Right cardiac atrium (tissue), 5 donors: Measurements from ENCODE around the gene MYH6. TPM values are rescaled to one million over a fixed set of nuclear protein-coding genes. Genes with fewer than 3 reads are reported as not detected.
"Not testable (repeated sequence)": the region's sequence is repeated elsewhere in the genome, so short reads cannot be mapped to it uniquely, and the experiment has no call there.

Source experiments
- ATAC-seq, 2 donors: fragments of 200-7000 bp; cut with Tn5 transposase; one replicate each; pipeline versions ENCODE4 v1.8.0 to v1.9.1; 2020; ENCODE audit warnings: moderate library complexity in 2 of 2, mild to moderate bottlenecking in 1 of 2
- DNase-seq, 3 donors: peaks; one replicate each; pipeline ENCODE4 v3.0.0-alpha.2; 2020
- H3K27ac ChIP-seq: one replicate; pipeline ENCODE4 v1.5.1; 2013; ENCODE audit warnings: mild to moderate bottlenecking, low read length, control low read depth, moderate library complexity
- H3K27me3 ChIP-seq: one replicate; pipeline ENCODE4 v1.6.1; 2013; ENCODE audit not compliant: control insufficient read depth, insufficient read depth
- H3K4me1 ChIP-seq: one replicate; pipeline ENCODE4 v1.6.1; 2013; ENCODE audit warnings: low read length; ENCODE audit not compliant: control insufficient read depth, insufficient read depth
- H3K4me3 ChIP-seq: one replicate; pipeline ENCODE4 v1.5.1; 2013; ENCODE audit warnings: low read length, control low read depth
- H3K9me3 ChIP-seq: one replicate; pipeline ENCODE4 v1.6.1; 2013; ENCODE audit warnings: low read length; ENCODE audit not compliant: control insufficient read depth
- WGBS: extraction: QIAGEN DNeasy Blood & Tissue Kit; methylation state at CpG from one replicate; pipeline ENCODE4 v1.1.7; 2013; 5-methylcytosine and 5-hydroxymethylcytosine counted together
- intact Hi-C, 4 donors: fragments of 100-400 bp; cut with DNase I; formaldehyde crosslinking; loops; one replicate each; pipeline versions ENCODE4 v1.11.0 to v1.14.0; 2022 to 2023
- polyA plus RNA-seq: library from polyadenylated mRNA; stranded (reverse); fragments of 200-250 nt; gene quantifications from one replicate; pipeline ENCODE4 v1.2.3, GENCODE V29; 2013
- total RNA-seq, 4 donors: library from RNA; stranded (reverse); fragmentation: NEBNext Ultra II Directional; extraction: Animal tissue kit (Norgen Biotek cat#: 25700); gene quantifications; one replicate each; pipeline ENCODE4 v1.2.1, GENCODE V29; 2021
- donor health status: healthy with polysubstance abuse.
- donor health status: DM: no; HTN: yes; CAD: no.
- donor health status: DM: no; HTN: no; CAD: no.
- donor health status: DM: no; HTN: yes; CAD: no; lungs with severe emphysema.
- donor health status: DM: yes; HTN: yes; CAD: no.

Gene MYH6
- total and polyA plus RNA-seq, 5 donors, result 11,120 to 15,773 (median 13,382) TPM

DNA sequence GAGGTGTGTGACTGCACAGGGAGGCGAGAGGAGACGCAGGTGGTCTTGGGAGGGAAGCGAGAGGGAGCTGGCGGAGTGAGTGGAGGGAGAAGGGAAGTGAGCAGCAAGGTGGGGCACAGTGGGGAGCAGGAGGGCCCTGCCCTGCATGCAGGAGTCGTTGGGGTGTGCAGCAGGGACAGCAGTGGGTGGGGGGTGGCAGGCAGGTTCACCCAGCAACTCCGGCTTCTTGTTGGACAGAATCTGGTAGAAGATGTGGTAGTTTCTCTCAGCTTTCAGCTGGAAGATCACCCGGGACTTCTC lies 5.0 kb downstream of the MYH6 start:
- H3K27ac ChIP-seq, result peak overlapping the region; percentile 85
- ATAC-seq, result no peak

DNA sequence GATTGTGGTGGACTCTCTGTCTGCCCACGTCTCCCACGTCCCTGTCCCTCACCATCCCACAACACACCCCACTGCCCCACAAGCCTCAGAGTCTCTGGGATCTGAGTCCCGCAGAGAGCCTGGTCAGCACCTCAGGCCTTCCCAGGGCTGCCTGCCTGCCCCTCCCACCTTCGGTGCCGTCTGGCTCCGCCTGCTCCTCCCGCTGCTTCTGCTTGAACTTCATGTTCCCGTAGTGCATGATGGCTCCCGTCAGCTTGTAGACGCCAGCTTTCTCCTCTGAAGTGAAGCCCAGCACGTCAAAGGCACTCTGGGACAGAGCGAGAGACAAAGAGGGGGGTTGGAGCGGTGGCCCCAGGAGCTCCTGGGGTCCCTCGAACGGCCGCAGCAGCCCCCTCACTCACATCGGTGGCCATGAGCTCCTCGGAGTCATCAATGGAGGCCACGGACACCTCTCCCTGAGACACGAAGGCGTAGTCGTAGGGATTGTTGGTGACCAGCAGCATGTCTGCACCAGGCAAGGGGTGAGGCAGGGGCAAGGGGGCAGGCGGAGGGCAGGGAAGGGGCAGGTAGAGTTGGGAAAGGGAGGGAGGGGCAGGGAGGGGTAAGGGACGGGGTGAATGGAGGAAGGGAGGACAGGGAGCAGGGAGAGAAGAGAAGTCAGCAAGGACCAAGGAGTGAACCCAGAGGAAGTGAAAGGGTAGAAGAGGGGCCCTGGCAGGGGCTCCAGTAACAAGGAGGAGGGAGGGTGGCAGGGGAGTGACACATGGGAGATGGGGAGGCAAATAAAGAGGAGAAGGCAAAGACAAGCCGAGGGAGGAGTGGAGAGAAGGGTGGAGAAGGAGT lies 5.6 kb downstream of the MYH6 start:
- peak overlapping the region; percentile 85 for H3K27ac ChIP-seq
- peak in 2 of 3 donors; percentile 14 to 63 for DNase-seq
- intact Hi-C loops, result no loop called here
- 48% methylated on average over 25 of the region's 25 CpGs for WGBS
- H3K9me3 ChIP-seq, result no peaks in the 10 kb centered on the region
- no peaks in the 10 kb centered on the region for H3K27me3 ChIP-seq
- no peak overlapping the region for H3K4me3 ChIP-seq
- ATAC-seq, result no peak
- no peaks in the 10 kb centered on the region for H3K4me1 ChIP-seq

More for the DNA sequence above, 5.0 kb downstream of the MYH6 start:
- Histone ChIP-seq H3K27me3 (no peaks in the 10 kb centered on the region), H3K4me3 (peak overlapping the region; percentile 27), H3K9me3 (no peaks in the 10 kb centered on the region), H3K4me1 (no peaks in the 10 kb centered on the region)
- peak in 2 of 3 donors; percentile 13 to 39 for DNase-seq
- WGBS, result 49% methylated on average over 7 of the region's 7 CpGs
- intact Hi-C loops, result no loop called here

DNA sequence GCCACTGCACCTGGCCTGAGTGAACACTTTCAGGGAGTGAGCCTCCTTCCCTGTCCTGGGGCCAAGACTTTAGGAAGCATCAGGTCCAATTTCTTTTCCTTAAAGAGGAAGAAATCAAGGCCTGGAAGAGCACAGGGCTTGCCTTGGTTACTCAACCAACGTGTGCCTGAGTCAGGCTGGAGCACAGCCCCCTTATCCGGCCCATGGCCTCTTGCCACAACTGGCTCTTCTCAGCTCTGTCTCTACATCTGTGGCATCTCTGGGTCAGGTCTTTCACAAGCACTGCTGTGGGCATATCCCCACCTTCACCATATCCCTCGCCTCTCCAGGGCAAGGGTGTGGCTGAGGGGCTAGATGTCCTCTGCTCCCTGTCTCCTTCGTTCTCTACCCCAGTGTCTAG lies 6.8 kb downstream of the MYH6 start:
- Histone ChIP-seq H3K27ac (peak overlapping the region; percentile 21), H3K4me3 (no peak overlapping the region), H3K9me3 (no peaks in the 10 kb centered on the region), H3K27me3 (no peaks in the 10 kb centered on the region), H3K4me1 (no peaks in the 10 kb centered on the region)
- 53% methylated on average over 4 of the region's 4 CpGs for WGBS
- ATAC-seq, result peak; percentile 0
- DNase-seq, result peak in 2 of 3 donors; percentile 11 to 37
- intact Hi-C loops, result no loop called here

DNA sequence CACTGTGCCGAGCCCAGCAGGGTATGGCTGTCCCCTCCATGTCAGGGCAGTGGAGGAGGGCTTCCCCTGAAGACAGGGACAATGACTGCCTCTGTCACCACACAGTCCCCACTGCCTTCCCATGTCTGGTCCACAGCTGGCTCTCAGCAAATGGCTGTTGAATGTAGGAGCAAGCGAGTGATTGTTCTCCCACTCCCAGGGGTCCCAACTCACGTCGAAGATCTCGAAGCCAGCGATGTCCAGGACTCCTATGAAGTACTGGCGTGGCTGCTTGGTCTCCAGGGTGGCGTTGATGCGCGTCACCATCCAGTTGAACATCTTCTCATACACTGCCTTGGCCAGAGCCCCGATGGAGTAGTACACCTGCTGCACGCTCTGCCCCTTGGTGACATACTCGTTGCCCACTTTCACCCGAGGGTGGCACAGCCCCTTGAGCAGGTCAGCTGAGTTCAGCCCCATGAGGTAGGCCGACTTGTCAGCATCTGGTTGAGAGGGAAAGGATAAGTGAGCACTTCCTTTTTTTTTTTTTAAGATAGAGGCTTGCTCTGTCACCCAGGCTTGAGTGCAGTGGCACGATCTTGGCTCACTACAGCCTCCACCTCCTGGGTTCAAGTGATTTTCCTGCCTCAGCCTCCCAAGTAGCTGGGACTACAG lies 7.5 kb downstream of the MYH6 start:
- ATAC-seq, result peak; percentile 1 to 2
- H3K4me3 ChIP-seq, result not testable (repeated sequence)
- DNase-seq, result peak in 1 of 3 donors; percentile 47

DNA sequence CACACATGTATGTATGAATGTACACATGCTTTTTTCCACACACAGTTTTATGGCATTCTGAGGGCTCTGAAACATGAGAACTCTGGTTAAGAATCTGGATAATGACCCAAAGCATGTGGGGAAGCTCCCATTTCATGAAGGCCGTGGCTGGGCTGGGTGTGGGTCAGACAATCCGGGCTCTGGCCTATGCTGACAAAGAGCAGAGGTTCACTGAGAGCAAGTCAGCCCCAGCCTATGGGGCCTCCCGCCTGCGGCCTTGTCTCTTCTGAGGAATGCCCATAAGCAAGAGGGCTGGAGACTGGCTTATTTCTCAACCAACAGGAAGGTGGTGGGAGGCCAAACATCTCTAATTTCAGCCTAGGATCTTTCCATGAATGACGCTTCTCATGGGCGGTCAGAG lies 8.5 kb downstream of the MYH6 start:
- H3K27me3 ChIP-seq, result no peaks in the 10 kb centered on the region
- H3K4me3 ChIP-seq, result no peak overlapping the region
- DNase-seq (peak in 1 of 3 donors; percentile 30), ATAC-seq (no peak)
- intact Hi-C loops, result no loop called here
- H3K4me1 ChIP-seq, result no peaks in the 10 kb centered on the region
- 55% methylated on average over 6 of the region's 6 CpGs for WGBS
- peak overlapping the region; percentile 48 for H3K27ac ChIP-seq
- H3K9me3 ChIP-seq, result no peaks in the 10 kb centered on the region

More for the DNA sequence above, 7.5 kb downstream of the MYH6 start:
- H3K27me3 ChIP-seq, intact Hi-C loops, H3K4me1 ChIP-seq, H3K9me3 ChIP-seq: not testable (repeated sequence)
- WGBS, result 63% methylated on average over 16 of the region's 16 CpGs
- peak overlapping the region; percentile 1 for H3K27ac ChIP-seq

DNA sequence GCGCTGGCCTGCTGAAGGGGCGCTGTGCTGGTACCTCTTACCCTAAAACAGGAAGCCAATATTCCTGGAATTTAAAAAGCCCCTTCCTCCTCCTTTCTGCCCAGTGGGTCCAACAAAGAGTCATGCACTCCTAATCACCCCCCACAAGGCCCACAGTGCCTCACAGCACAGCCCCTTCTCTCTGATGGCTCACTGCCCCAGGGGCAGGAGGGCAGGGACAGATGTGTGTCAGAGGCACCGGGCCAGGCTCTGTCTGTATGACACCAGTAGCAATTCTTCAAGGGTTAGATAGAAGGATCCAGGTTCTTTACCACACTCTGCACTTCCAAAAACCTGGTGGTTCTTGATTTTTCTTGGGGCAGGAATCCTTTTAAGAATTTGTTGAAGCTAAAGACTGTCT lies 8.9 kb downstream of the MYH6 start:
- Histone ChIP-seq H3K27me3 (no peaks in the 10 kb centered on the region), H3K9me3 (no peaks in the 10 kb centered on the region), H3K4me3 (no peak overlapping the region), H3K4me1 (no peaks in the 10 kb centered on the region), H3K27ac (peak overlapping the region; percentile 77)
- intact Hi-C loops, result no loop called here
- ATAC-seq (peak; percentile 1 to 2), DNase-seq (peak in 1 of 3 donors; percentile 52)
- 68% methylated on average over 3 of the region's 3 CpGs for WGBS

DNA sequence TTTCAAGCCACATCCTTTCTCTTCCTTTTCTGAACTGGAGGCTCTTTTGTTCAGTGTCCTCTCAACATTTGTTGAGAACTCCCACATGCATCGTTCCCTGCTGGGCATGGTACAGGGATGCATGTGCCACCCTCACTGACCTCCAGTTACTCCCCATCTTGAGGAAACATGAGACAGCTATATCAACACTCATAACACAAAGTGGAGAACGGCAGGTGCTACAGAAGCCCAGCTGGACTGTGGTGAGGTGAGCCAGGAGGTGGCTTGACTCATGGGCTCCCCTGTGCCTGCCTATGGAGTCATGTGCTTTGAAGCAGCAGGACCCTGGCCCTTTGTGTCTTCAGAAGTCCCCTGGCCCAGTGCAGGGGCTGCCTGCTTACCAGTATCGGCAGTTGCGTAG lies 9.7 kb downstream of the MYH6 start:
- H3K27ac ChIP-seq, result peak overlapping the region; percentile 77
- H3K4me1 ChIP-seq, result no peaks in the 10 kb centered on the region
- DNase-seq (peak in 1 of 3 donors; percentile 27), ATAC-seq (no peak)
- H3K9me3 ChIP-seq, result no peaks in the 10 kb centered on the region
- H3K27me3 ChIP-seq, result no peaks in the 10 kb centered on the region
- H3K4me3 ChIP-seq, result no peak overlapping the region
- 71% methylated on average over 4 of the region's 4 CpGs for WGBS
- intact Hi-C loops, result no loop called here

DNA sequence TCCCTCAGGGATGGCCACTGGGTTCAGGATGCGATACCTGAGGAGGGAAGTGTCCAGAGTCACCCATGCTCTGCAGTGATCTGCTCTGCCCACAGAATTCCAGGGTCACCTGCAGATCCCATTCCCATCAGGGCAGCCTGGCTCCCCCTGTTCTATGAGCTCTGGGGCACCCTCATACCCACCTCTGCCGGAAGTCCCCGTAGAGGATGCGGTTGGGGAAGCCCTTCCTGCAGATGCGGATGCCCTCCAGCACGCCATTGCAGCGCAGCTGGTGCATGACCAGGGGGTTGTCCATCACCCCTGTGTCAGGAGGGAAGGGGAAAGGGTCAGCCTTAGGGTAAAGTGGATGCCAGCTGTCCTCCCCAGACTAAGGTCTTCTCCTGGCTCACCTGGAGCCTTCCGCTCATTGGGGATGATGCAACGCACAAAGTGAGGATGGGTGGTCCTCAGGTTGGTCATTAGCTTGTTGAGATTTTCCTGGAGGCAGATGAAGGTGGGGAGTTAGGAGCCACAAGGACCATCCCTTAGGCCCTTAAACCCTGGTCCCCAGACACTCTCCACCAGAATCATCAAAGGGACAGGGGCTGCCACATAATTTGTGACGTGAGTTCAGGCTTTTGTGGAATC lies 11.2 kb downstream of the MYH6 start:
- Histone ChIP-seq H3K4me1 (no peaks in the 10 kb centered on the region), H3K27ac (peak overlapping the region; percentile 45), H3K9me3 (no peaks in the 10 kb centered on the region), H3K4me3 (no peak overlapping the region), H3K27me3 (no peaks in the 10 kb centered on the region)
- peak; percentile 0 to 1 for ATAC-seq
- WGBS, result 70% methylated on average over 10 of the region's 10 CpGs
- intact Hi-C loops, result no loop called here
- DNase-seq, result peak in 1 of 3 donors; percentile 67

DNA sequence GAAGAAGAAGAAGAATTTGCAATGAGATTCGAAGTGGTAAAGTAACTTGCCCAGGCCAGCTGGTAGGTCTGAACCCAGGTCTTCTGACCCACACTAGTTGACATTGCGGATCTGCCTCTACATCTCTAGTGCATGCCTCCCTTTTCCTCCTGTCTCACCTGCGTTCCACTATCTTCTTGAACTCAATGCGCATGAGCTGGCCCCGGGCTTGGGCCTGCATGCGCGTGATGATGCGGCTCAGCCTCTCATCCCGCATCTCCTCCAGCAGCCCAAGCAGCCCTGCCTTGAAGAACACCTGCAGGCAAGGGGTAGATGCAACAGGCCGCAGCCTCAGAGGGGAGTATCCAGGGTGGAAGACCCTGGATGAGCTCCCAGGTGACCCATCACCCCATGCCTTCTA lies 11.9 kb downstream of the MYH6 start:
- Histone ChIP-seq H3K4me1 (no peaks in the 10 kb centered on the region), H3K27me3 (no peaks in the 10 kb centered on the region), H3K9me3 (no peaks in the 10 kb centered on the region), H3K27ac (peak overlapping the region; percentile 13), H3K4me3 (no peak overlapping the region)
- peak; percentile 1 to 2 for ATAC-seq
- WGBS, result 70% methylated on average over 10 of the region's 10 CpGs
- intact Hi-C loops, result no loop called here
- peak in 1 of 3 donors; percentile 45 for DNase-seq

DNA sequence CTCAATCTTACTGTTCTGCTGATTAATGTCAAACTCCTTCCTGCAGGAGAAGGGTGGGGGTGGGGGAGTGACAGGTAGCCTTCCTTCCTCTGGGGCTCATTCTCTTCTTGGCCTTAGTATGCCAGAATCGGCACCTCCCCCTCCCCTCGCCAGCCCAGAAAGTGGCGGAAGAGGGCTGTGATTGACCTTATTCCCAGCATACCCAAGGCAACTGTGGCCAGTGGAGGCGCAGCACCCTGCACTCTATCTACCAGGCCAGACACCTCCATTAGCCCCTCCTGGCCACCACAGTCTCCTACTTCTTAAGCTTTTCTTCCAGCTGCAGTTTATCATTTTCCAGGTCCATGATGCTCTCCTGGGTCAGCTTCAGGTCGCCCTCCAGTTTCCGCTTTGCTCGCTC lies 15.5 kb downstream of the MYH6 start:
- no peak overlapping the region for H3K4me3 ChIP-seq
- no peaks in the 10 kb centered on the region for H3K27me3 ChIP-seq
- ATAC-seq (no peak), DNase-seq (peak in 1 of 3 donors; percentile 30)
- no peaks in the 10 kb centered on the region for H3K9me3 ChIP-seq
- intact Hi-C loops, result no loop called here
- 59% methylated on average over 7 of the region's 7 CpGs for WGBS
- H3K4me1 ChIP-seq, result no peaks in the 10 kb centered on the region
- H3K27ac ChIP-seq, result peak overlapping the region; percentile 9

DNA sequence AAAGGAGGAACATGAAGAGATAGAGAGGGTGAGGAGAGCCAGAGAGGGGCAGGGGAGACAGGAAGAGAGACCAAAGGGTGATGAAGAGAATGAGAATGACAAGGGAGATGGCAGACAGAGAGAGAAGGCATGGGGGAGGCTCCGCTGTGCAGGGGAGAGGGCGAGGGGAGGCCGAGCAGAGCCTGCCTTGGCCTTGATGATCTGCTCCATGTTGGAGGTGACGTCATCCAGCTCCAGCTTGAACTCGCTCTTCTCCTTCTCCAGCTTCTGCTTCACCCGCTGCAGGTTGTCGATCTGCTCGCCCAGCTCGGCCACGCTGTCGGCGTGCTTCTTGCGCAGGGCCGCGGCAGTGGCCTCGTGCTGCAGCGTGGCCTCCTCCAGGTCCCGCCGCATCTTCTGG lies 18.2 kb downstream of the MYH6 start:
- H3K9me3 ChIP-seq, intact Hi-C loops, H3K4me1 ChIP-seq, H3K27me3 ChIP-seq, H3K4me3 ChIP-seq: not testable (repeated sequence)
- H3K27ac ChIP-seq, result peak overlapping the region; percentile 50
- WGBS, result 73% methylated on average over 4 of the region's 19 CpGs
- peak in 1 of 2 donors; percentile 0 for ATAC-seq
- DNase-seq, result peak in 1 of 3 donors; percentile 10
